ENCODE data around the gene CD9. TPM values are rescaled to one million over a fixed set of nuclear protein-coding genes. Genes with fewer than 3 reads are reported as not detected.

The CD9 gene
- total RNA-seq, 2 experiments from 2014 or later = 1.5 to 2.3 TPM

GRCh38 chr12:6229224-6230218, 29.3 kb downstream of the CD9 start:
- Mint-ChIP-seq H3K36me3 (no peaks in the 10 kb centered on the region), H3K9me3 (no peaks in the 10 kb centered on the region), H3K4me3 (no peak overlapping the region), H3K4me1 (ENCODE audit: low read depth) (peaks cover 9% of the 10 kb centered on the region), H3K27me3 (no peaks in the 10 kb centered on the region), H3K27ac (no peak overlapping the region)
- ChIA-PET POLR2A (no interaction called here), CTCF (interaction anchor here (0.7 to 1.2 kb wide), 5 partner anchors 24 to 50 kb away, joined by 3 to 5 read pairs (median 4); no protein-coding TSS in a partner anchor)
- no peak for DNase-seq
- intact Hi-C loops (cut with micrococcal nuclease) = loop anchor here (5.0 kb wide), 1 partner anchor 48 kb away; no protein-coding TSS in a partner anchor

GRCh38 chr12:6230321-6231110, 30.3 kb downstream of the CD9 start:
- Mint-ChIP-seq H3K4me3 (no peak overlapping the region), H3K9me3 (no peaks in the 10 kb centered on the region), H3K27me3 (peaks cover 2% of the 10 kb centered on the region), H3K36me3 (no peaks in the 10 kb centered on the region), H3K4me1 (ENCODE audit: low read depth) (peaks cover 9% of the 10 kb centered on the region), H3K27ac (peak overlapping the region; percentile 40)
- intact Hi-C loops (cut with micrococcal nuclease) = loop anchor here (5.0 kb wide), 1 partner anchor 47 kb away; no protein-coding TSS in a partner anchor
- CTCF ChIA-PET = interaction anchor here (1.0 to 1.2 kb wide), 3 partner anchors 25 to 49 kb away, joined by 3 to 5 read pairs (median 4); no protein-coding TSS in a partner anchor
- POLR2A ChIA-PET = no interaction called here
- DNase-seq = peak; percentile 75

GRCh38 chr12:6231359-6232268, 31.4 kb downstream of the CD9 start:
- Mint-ChIP-seq H3K36me3 (no peaks in the 10 kb centered on the region), H3K4me1 (ENCODE audit: low read depth) (peaks cover 9% of the 10 kb centered on the region), H3K4me3 (no peak overlapping the region), H3K27me3 (peaks cover 2% of the 10 kb centered on the region), H3K27ac (no peak overlapping the region), H3K9me3 (no peaks in the 10 kb centered on the region)
- CTCF ChIA-PET = no interaction called here
- DNase-seq = no peak
- POLR2A ChIA-PET = no interaction called here
- intact Hi-C loops (cut with micrococcal nuclease) = loop anchor here (5.0 kb wide), 1 partner anchor 46 kb away; no protein-coding TSS in a partner anchor

GRCh38 chr12:6233121-6233971, 33.1 kb downstream of the CD9 start:
- H3K27me3 Mint-ChIP-seq = peaks cover 5% of the 10 kb centered on the region
- H3K4me3 Mint-ChIP-seq = no peak overlapping the region
- CTCF ChIA-PET = no interaction called here
- no peaks in the 10 kb centered on the region for H3K36me3 Mint-ChIP-seq
- H3K4me1 Mint-ChIP-seq (ENCODE audit: low read depth) = peaks cover 9% of the 10 kb centered on the region
- DNase-seq = no peak
- intact Hi-C loops (cut with micrococcal nuclease) = loop anchor here (5.0 kb wide), 1 partner anchor 44 kb away; no protein-coding TSS in a partner anchor
- POLR2A ChIA-PET = no interaction called here
- no peaks in the 10 kb centered on the region for H3K9me3 Mint-ChIP-seq
- H3K27ac Mint-ChIP-seq = no peak overlapping the region

- Mint-ChIP-seq H3K36me3 (no peaks in the 10 kb centered on the region), H3K9me3 (no peaks in the 10 kb centered on the region), H3K4me3 (no peak overlapping the region), H3K27me3 (peaks cover 9% of the 10 kb centered on the region), H3K4me1 (ENCODE audit: low read depth) (peaks cover 9% of the 10 kb centered on the region), H3K27ac (no peak overlapping the region)
- ChIA-PET CTCF (no interaction called here), POLR2A (no interaction called here)
- intact Hi-C loops (cut with micrococcal nuclease) = loop anchor here (5.0 kb wide), 1 partner anchor 43 kb away; no protein-coding TSS in a partner anchor
- DNase-seq = no peak
Observed at GRCh38 chr12:6234214-6234613, 34.0 kb downstream of the CD9 start.

GRCh38 chr12:6234906-6235305, 34.7 kb downstream of the CD9 start:
- ChIA-PET POLR2A (no interaction called here), CTCF (no interaction called here)
- H3K9me3 Mint-ChIP-seq = no peaks in the 10 kb centered on the region
- H3K36me3 Mint-ChIP-seq = no peaks in the 10 kb centered on the region
- H3K27me3 Mint-ChIP-seq = peaks cover 12% of the 10 kb centered on the region
- no peak for DNase-seq
- H3K4me1 Mint-ChIP-seq (ENCODE audit: low read depth) = peaks cover 9% of the 10 kb centered on the region
- intact Hi-C loops (cut with micrococcal nuclease) = loop anchor here (5.0 kb wide), 1 partner anchor 42 kb away; no protein-coding TSS in a partner anchor
- no peak overlapping the region for H3K4me3 Mint-ChIP-seq
- no peak overlapping the region for H3K27ac Mint-ChIP-seq

GRCh38 chr12:6235499-6235898, 35.3 kb downstream of the CD9 start:
- Mint-ChIP-seq H3K4me3 (no peak overlapping the region), H3K36me3 (no peaks in the 10 kb centered on the region), H3K27ac (no peak overlapping the region), H3K27me3 (peaks cover 12% of the 10 kb centered on the region), H3K9me3 (no peaks in the 10 kb centered on the region), H3K4me1 (ENCODE audit: low read depth) (peaks cover 6% of the 10 kb centered on the region)
- CTCF ChIA-PET = no interaction called here
- POLR2A ChIA-PET = no interaction called here
- intact Hi-C loops (cut with micrococcal nuclease) = no loop called here
- DNase-seq = no peak

- H3K4me1 Mint-ChIP-seq (ENCODE audit: low read depth) = peaks cover under 1% of the 10 kb centered on the region
- CTCF ChIA-PET = no interaction called here
- POLR2A ChIA-PET = no interaction called here
- intact Hi-C loops (cut with micrococcal nuclease) = no loop called here
- no peak overlapping the region for H3K4me3 Mint-ChIP-seq
- no peak overlapping the region for H3K27ac Mint-ChIP-seq
- no peaks in the 10 kb centered on the region for H3K36me3 Mint-ChIP-seq
- peaks cover 12% of the 10 kb centered on the region for H3K27me3 Mint-ChIP-seq
- DNase-seq = no peak
- H3K9me3 Mint-ChIP-seq = no peaks in the 10 kb centered on the region
Observed at GRCh38 chr12:6235906-6236640, 35.9 kb downstream of the CD9 start.

GRCh38 chr12:6236641-6236940, 36.4 kb downstream of the CD9 start:
- no peak overlapping the region for H3K27ac Mint-ChIP-seq
- no peaks in the 10 kb centered on the region for H3K9me3 Mint-ChIP-seq
- CTCF ChIA-PET = no interaction called here
- H3K27me3 Mint-ChIP-seq = peaks cover 12% of the 10 kb centered on the region
- no peaks in the 10 kb centered on the region for H3K4me1 Mint-ChIP-seq (ENCODE audit: low read depth)
- intact Hi-C loops (cut with micrococcal nuclease) = no loop called here
- POLR2A ChIA-PET = no interaction called here
- no peaks in the 10 kb centered on the region for H3K36me3 Mint-ChIP-seq
- H3K4me3 Mint-ChIP-seq = no peak overlapping the region
- DNase-seq = no peak

- no peaks in the 10 kb centered on the region for H3K36me3 Mint-ChIP-seq
- CTCF ChIA-PET = interaction anchor here (1.0 kb wide), 1 partner anchor 42 kb away, joined by 3 read pairs; no protein-coding TSS in a partner anchor
Observed at GRCh38 chr12:6237830-6238229, 37.6 kb downstream of the CD9 start.

More at GRCh38 chr12:6237830-6238229, 37.6 kb downstream of the CD9 start:
- Mint-ChIP-seq H3K27ac (no peak overlapping the region), H3K27me3 (peaks cover 12% of the 10 kb centered on the region), H3K4me3 (no peak overlapping the region), H3K4me1 (ENCODE audit: low read depth) (no peaks in the 10 kb centered on the region), H3K9me3 (no peaks in the 10 kb centered on the region)
- intact Hi-C loops (cut with micrococcal nuclease) = no loop called here
- DNase-seq = no peak
- POLR2A ChIA-PET = no interaction called here

Data from activated CD4-positive, alpha-beta memory T cell treated with anti-CD3 and anti-CD28 coated beads for 36 hours (primary cell).